ENCODE measurements around the gene ASXL1.

Gene ASXL1

DNA sequence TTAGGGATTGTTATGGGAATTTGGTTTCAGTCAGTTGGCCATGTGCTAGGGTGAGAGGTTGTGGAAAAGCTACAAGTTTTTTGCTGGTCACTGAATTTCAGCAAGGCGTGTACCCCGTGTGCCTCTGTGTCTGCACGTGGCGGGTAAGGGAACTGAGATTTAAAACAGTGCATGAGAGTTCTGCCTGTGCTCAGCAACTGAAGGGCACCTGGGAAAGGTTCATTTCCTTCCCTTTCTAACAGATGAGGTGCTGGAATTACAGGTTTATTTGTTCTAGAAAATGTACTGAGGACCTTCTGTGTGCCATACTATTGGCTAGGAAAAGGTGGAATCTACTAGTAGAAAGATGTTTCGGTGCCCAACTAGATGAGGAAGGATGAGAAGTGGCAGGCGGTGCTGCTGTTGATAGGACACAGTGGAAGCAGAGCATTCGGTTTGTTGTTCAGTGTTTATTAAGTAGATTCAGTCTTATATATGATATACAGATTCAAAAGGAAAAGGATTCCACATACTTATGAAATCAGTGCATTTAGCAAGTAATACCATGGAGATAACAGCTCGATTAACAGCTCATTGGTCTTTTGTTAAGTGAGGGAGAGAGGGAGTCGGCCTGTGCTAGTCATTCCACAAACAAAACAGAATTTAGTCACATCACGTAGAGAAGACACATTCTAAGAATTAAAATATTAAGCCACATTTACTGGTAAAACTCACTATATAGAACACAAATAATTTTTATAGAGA is 84.7 kb downstream of the ASXL1 start:
- DNase-seq: no peak

DNA sequence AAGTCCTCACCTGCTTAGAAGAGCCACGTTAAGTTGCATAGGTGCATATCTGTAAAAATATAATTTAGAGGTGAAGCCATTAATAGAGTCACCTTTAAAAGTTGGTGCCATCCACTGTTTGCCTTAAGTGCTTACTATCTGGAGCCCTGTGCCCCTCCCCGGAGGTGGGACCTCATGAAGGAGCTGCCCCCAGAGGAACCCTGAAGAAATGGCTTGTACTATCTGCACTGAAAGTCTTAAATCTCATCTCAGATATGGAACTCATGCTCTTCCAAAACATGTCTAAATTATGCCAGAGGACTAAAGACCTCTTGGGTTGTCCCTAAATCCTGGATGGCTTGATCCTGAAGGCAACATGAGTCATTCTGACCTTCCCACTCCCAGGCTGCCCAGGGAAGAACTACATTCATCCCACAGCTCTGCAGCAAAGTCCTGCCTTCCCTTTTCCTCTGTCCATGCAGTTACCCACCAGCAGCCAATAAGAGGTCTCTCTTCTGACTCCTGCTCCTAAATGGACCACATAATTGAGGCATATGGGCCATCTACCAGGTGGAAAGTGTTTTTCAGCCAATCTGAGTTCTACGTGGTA is 85.3 kb downstream of the ASXL1 start:
- DNase-seq: no peak

DNA sequence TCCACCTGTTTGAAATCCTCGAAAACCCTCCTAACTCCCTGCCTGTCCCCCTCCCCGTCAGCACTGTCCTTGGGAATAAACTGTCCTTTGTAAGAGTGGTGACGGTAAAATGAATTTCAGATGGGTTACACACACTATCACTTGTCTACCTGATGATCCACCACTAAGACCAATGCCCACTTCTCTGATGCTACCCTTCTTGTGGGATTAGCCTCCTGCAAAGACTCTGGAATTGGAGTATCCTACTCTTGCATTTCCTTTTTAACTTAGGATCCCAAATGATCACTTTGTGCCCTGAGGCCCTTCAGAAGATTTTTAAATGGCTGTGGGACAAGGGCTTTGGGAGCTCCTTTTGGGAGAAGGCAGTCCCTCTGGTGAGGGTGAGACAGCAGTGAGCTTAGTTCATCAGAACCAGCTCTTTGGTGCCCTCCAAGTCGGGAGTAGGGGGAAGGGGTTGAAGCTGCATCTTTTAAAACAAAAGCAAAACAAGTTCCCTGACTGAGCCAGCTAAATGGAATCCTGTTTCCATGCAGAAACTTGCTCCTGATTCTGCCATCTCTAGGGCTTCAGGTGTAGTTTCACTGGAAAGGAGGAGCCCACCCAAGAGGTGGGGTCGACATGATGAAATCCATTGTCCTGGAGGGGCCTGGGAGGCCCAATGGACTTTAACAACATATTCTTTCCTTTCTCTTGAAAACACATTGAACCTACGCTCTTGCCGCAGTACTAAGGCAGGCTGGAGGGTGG is 86.5 kb downstream of the ASXL1 start:
- no peak for DNase-seq

DNA sequence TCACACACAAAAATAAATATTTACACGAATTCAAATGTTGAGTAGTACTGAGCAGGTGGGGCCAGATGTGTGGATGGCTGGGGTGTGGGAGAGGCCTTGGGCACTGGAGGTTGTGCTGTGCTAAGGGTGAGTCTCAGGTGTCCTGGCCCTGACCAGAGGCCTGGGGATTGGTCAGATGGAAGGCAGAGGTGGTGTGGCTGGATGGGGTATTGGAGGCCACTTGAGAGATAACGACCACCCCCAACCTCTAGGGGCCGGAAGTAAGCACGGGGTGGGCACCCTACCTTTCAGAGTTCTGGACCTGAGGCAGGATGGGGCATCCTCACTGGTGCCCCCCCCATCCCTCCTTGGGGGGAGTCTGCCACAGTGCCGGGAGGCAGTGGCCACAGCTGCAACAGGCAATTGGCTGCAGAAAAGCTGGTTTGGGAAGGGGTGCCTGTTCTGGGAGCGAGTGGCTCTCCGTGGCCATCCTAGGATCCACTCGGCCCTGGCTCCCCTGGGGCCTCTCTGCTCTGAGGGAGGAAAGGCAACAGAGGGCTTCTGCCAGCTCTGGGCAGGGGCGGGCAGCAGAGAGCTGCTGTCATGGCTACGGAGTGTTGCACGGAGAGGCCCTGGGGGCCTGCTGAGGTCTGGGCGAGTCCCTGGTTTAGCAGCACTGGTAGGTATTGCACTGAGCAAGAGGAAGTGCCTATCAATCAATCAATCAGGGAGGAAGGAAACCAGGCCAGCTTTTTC is 87.6 kb downstream of the ASXL1 start:
- DNase-seq: no peak

DNA sequence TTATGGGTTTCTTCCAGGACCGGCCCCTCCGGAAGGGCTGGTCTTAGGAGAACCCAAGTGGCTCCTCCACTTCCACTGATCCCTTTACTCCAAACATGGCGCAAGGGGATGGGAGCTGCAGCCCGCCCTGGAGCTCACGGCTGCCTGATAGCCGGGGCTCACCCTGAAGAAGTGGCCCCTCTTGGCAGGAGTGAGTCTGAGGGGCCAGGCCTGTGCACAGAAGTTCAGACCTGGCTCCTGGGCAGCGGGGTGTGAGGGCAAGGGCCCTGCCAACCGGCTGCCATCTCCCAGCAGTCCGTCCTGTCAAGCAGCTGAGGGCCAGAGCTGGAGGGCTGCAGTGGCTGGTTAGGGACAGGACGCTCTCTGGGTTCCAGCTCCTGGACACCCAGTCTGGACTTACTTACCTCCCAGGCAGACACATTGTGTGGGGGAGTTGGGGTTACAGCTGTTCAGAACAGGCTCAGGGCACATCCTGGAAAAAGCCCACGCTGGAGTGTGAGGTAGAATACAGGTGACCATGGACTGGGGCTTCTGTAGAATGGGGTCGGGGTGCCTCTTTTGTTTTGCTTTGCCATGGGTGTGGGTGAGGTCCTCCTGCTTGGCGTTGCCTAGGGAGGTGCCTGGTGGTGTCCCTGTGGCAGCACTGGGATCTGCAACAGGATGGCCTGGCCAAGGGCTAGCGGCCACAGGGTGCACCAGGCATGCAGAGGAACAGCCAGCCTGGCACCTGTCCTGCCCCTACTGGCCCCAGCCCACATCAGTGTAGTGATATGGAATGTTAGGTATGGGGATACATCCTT is 88.4 kb downstream of the ASXL1 start:
- DNase-seq: no peak

DNA sequence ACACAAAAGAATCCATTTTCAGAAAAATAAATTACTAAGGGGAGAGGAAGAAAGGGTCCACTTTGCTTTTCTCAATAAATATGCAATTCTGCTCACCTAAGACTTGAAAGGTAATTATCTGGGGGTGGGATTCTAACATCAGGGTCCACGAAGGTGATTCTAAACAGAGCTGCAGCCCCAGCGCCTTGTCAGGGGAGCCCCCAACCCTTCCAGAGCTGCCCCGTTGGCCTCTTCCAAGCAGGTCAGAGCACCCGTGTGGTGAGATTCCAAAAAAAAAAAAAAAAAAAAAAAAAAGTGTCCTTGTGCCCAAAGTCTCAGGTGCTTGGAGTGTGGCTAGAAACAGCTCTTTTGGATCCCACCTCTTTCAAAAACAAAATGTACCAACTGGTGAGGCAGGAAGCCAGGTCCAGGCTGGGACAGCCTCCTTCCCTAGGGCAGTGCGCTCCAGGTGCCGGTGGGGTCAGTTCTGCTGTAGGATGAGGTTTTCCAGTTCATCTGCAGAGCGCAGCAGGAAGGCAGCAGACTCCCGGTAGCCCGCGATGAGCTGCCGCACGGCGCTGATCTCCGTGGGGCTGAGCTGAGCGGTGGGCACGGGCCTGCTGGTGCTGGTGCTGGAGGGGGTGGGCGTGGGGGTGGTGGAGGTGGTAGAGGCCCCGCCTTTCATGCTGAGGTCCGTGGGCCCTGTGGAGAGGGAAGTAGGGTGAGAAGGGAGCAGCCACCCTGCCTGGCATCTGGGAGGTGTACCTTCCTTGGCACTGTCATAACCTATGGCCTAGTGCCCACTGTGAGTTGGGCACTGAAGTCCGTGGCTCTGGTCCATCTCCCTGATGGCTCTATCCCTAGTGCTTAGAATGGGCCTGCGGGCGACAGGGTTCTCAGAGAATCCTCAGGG is 89.3 kb downstream of the ASXL1 start:
- DNase-seq: no peak

DNA sequence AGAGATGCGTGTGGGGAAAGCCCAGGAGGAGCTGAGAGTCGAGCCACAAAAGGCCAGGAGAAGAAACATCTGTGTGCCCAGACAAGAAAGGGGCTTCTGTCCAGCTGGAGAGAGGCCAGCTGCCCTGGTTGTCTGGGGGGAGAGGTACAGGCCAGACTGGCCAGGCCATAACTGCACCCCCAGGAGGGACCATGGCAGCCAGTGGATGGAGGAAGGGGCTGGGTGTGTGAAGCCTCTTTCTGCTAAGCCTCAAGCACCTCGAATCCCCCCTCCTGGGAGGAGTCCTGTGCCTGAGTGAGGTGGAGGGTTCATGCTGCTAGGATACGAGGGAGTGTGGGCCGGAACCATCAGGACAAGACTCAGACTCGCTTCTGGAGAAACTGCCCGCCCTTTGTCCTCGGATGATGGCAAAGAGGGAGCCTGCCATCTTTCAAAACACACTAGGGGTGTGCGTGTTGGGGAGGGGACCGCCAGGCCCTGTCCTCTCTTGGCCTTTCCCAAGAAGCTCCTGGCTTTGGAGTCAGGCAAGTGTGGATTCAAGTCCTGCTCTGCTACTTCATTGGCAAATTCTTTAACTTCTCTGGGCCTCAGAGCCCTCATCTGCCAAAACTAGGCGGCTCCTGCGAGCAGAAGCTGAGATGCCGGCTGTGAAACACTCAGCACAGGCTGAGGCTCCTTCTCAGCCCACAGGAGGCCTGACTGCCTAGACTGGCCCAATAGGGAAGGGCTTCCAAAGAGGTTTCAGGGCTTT is 90.3 kb downstream of the ASXL1 start:
- DNase-seq: no peak

DNA sequence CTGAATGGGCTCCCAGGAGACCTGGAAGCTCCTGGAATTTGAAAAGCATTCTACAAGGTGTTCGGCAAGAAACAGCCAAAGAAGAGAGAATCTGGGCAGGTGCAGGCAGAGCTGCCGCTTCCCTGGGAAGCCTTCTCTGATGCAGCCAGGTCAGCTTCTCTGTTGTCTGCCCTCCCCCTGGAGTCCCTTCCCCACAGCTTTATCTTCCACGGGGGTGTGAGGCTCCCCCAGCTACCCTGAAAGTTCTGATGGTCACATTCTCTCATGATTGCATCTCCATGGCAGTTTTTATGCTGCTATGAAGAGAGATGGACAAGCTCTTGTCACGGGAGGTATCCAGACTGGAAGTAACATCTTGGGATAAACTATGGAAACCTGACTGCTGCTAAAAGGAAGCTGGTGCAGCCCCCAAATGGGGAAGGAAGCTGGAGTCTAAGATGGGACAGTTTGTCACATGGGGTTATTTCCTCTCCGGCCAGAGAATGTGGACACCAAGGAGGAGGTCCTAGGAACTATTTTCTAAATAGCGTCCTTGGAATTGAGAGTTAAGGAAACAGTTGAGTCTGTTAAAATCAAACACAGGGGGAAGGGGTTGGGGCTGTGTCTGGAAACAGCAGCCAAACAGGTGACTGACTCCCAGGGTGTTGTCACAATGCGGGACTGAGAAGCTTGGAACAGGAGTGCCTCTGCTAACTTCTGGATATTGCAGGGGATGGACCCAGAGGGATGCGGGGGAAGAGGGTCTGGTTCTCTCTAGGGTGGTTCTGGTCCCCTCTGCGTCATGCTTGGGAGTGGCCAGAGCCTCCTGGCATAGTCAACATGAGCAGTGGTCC is 91.1 kb downstream of the ASXL1 start:
- no peak for DNase-seq

DNA sequence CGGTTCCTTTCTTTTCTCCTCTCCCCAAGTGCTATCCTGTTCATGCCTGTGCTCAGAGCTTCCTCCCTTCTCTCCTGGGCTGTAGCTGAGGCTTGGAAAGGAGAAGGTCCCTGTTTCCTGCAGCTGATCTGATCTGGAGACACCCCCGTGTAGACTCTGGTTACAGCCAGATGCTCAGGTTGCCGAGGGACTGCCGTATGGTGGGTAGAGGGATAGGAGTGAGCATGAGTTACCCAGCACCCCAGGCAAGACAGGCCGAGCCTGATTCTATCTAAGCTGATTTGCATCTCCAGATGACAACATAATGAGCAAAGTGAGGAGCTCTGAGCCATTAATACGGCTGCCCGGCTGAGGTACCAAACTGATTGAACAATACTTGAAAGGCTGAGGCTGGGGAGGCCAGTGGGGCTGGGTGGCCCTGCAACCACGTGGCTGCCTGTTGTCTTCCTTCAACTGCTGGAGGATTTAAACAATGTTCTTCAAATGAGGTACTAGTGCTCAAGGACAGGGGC is 91.8 kb downstream of the ASXL1 start:
- no peak for DNase-seq

DNA sequence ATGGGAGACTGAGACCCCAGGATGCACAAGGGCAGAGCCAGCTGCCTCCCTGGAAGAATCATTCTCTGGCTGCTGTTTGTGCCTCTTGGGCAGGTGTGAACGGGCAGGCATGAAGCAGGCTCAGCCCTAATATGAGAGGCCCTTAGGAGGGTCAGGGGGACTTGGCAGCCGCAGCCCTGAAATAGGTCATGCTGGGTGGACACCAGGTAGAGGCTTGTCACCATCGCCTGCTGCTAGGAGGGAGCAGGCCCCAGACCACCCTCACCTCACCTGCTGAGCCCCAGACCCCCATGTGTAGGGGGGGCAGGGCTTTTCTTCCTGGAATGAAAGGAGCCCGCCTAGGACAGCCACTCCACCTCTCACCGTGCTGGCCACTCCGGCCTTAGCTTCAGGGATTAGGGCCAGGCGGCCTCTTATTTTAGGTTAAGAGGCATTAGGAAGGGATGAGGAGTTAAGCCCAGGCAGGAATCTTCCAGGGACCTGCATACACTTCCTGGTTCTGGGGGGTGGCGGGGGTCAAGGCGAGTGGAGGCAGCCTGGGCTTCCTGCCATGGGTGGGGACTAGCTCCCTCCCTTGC is 92.4 kb downstream of the ASXL1 start:
- DNase-seq: no peak

DNA sequence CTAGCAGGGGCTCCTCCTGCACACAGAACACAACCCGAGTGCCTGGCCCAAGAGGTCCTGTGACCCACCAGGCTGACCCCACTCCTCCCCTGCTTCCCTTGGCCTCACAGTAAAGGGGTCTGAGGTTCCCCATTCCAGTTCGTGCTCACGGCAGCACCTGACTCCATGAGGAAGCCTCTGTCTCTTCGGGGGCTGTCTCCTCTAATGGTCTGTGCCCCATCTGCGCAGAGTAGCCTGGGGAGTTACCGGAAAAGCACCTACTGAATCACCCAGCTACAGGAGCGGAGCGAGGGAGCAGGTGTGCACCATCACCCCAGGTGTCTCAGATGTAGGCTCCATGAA is 93.2 kb downstream of the ASXL1 start:
- DNase-seq: no peak

DNA sequence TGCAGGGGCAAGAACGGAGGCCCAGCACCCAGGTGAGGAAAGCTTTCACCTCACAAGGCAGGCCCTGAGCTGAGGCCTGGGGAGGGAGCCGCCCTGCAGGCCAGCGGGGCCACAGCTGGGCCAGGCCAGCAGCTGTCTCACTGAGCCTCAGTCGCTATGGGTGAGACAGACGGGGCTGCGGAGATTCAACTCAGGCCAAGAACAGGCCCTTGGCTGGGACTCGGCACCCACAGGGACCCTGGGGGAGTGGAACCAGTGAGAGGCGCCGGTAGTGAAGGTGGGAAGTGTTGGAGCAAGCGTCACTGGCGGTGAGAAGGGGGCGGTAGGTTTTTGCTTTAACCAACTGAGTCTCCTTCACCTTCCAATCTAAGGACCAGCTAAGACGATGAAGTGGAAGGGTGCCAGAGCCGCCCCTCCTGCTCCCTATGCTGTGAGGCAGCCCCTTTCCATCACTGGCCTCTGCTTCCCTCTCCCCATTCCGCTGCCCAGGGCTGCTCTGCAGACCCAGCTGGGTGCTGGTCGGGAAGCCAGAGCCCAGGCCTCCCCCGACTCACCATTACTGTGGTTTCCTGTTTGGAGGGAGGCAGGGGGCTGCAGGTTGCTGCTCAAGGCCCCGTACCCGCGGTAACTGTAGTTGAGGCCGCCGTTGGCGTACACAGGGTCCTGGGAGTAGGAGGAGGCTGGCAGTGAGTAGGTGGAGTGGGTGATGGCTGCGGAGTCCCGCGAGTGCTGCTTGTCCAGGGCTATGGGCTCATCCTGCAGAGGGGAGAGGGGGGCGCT is 93.7 kb downstream of the ASXL1 start:
- no peak for DNase-seq

DNA sequence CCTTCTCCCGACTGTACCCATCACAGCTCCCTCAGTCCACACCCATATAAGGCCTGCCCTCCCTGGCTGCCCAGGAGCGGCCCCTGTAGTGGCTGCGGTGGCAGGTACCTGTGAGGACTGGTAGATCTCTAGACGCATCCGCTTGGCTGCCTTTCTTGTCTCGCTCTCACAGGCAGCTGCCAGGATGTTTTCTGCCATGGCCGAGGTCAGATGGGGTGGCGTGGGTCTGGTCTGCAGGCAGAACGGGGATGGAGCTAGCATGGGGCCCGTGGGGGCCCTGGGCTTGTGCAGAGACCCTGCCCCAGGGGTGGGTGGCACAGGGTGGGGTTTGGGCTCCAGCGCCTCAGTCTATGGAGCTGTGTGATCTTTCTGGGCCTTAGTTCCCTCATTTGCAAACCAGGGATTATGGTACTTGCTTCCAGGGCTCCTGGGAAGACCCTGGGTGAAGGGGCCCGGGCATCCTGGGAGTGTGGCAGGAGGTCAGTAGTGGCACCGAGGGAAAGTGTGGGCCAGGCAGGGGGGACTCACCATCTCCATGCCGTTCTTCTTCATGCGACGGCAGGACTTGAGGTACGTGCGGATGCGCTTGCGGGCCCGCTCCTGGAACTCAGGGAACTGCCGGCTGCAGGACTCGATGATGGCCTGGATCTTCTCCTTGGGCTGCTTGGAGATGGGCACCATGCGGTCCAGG is 94.8 kb downstream of the ASXL1 start:
- DNase-seq: no peak

DNA sequence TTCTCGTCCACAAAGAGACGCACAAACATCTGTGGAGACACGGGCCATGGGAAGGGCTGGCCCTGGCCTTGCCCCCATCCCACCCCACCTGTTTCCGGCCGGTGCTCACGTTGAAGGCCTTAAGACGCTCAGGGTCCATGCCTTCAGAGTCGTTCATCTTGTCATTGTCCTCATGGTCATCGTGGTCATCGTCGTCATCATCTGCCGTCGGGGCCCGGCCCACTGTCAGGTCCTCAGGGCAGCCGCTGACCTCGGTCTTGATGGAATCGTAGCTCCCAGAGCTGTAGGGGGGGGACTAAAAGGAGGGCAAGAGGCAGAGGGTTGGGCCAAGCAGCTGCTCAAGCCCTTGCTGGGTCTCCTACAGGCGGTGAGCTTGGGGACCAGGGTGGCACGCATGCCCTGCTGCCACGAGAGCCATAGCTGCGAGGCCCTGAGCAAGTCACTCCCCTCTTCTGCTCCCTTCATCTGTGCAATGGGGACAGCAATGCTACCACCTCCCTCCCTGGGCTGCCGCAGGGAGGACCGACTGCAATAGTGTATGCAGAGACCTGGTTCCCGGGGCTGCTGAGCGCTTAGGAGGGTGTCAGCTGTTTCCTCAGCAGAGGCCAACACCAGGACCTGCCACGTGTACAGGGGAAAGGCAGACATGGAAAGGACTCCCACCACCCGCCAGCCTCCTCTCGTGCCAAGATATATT is 95.5 kb downstream of the ASXL1 start:
- DNase-seq: no peak

DNA sequence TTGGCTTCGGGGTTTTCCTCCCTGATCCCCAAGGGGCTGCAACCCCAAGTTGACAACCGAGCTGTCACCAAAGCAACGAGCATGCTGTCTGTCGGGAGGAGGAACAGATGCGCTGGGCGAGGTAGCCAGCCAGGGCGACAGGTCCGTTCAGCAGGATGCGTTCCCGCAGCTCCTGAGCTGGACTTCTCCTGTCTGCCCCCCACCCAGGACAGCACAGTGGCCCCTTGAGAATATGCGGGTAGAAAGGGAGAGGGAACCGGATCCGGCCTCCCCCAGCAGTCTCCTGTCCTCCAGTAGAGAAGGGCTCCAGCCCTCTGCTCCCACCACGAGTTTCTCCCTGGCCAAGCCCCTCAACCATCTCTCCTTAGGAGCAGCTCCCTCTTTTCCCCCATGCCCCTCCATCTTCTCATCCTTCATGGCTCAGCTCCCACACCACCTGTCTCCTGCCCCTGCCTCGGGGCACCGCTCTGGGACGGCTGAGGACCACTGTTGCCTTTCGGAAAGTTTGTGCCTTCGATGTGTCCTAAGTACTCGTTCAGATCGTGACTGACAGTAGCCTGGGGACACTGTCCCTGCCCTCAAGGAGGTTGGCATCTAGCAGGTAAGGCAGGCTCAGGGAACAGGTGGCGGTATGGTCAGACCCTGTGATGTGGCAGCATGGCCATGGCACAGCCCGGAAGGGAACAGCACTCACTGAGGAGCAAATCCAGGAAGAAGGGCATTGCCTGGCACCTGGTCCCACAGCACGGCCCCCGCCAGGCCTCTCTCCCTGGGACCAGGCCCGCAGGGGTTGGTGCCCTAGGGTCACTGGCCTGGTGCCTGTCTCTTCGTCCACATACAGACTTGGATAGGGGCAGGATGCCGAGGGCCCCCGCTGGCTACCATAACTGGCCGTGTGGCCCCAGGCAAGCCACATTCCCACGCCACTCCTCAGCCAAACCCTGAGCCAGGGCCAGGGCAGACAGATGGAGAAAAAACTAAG is 96.3 kb downstream of the ASXL1 start:
- DNase-seq: no peak
